GM19238 (cell line): ENCODE measurements around the gene NCS1.

Source experiments
- DNase-seq: peaks from one replicate; pipeline ENCODE4 v3.0.0; 2011; ENCODE audit warnings: low spot score; ENCODE audit not compliant: insufficient read length

Gene NCS1

DNA sequence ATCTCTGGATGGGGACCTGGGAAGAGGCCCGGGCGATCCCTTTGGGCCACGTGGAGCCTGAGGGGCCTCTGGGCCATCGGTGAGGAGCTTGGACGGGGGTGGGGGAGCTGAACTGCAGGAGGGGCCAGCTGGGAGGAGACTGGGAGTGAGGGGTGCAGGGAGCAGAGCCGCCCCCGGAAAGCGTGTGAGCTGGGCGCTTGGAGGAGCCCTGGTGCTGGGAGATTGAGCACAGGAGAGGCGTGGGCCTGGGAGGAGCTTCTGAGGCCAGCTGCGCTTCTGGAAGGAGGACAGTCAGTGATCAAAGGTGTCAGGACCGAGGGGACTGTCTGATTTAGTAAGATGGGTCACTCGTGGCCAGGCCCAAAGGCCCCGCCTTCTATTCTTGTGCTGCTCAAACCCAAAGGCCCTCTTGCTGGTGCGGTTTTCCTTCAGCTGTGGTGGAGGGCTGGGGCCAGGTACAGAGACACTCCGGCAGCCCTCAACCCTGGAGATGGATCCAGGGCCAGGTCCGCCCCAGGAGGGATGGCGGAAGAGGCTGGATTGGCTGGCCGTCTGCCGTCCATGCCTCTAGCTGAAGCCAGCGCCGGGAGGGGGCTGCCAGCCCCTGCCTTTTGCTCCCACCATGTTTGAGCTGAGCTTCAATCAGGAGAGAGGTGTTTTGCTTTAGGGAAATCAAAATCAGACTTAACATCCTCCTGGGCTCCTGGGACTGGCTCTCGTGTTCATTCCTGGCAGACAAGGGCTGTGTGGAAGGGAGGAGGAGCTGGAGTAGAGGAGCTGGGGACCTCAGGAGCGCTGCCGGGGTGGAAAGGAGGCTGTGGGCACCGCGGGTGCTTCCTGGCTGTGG is 21.6 kb downstream of the NCS1 start:
- DNase-seq, result no peak

DNA sequence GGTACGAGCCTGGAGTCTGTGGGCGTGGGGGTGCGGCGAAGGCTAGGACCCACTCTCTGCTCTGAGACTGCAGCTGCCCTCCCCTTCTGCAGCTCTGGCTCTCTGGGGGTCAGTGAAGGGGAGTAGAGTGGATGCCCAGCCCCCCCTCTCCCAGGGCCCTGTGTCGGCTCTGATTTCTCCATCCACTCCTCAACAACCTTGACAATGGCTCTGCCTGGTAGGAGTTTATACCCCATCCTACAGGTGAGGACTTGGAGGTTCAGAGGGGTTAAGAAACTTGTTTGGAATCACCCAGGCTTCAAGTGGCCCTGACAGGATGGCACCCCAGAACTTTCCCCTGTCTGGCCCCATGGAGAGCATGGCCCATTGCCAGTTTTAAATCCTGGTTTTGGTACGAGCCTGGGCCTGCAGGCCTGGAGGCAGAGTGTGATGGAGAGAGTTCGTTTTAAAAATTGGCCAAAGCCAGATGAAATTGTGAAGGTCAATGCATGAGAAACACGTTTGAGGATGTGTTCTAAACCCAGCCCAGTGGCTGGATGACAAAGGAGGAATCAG is 22.3 kb downstream of the NCS1 start:
- DNase-seq, result no peak

DNA sequence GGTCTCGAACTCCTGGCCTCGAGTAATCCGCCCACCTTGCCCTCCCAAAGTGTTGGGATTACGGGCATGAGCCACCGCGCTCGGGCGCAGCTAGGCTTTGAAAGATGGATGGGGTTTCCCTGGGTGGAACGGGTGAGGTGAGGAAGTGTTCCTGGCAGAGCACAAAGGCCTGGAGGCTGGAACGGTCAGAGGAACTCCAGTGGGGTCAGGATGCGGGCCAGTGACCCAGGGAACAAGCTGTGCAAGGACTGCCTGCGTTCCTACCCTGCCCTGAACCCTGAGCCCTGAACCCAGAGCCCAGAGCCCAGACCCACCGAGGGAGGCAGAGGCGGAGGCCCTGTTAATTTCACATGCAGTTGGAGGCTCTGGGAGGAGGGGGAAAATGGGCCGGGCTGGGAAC is 23.4 kb downstream of the NCS1 start:
- no peak for DNase-seq

DNA sequence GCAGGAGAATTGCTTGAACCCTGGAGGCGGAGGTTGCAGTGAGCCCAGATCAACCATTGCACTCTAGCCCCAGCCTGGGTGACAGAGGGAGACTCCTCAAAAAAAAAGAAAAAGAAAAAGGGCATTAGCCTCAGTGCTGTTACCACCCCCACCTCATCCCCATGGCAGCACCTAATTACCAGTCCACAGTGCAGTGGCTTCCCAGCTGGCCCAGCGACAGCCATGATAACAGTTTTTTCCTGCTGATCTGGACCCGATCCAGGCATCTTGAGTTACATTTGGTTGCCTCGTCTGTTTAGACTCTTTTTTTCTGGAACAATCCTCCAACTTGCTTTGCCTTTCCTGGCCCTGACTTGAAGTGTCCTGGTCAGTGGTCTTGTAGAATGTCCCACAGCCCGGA is 24.4 kb downstream of the NCS1 start:
- DNase-seq, result no peak

DNA sequence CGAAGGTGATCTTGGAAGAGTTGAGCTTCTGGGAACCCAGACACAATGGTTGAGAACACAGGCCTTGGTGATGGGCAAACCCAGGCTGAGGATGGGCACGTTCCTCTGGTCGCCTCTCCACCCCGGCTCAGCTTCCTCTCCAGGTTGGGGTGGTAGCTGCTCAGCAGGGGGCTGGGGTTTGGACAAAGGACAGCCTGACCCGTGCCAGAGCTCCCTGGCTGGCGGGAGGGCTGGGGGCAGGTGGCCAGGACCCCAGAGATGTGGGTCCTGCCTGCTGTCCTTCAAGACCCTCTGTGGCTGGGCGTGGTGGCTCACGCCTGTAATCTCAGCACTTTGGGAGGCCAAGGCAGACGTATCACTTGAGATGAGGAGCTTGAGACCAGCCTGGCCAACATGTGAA is 25.2 kb downstream of the NCS1 start:
- no peak for DNase-seq

DNA sequence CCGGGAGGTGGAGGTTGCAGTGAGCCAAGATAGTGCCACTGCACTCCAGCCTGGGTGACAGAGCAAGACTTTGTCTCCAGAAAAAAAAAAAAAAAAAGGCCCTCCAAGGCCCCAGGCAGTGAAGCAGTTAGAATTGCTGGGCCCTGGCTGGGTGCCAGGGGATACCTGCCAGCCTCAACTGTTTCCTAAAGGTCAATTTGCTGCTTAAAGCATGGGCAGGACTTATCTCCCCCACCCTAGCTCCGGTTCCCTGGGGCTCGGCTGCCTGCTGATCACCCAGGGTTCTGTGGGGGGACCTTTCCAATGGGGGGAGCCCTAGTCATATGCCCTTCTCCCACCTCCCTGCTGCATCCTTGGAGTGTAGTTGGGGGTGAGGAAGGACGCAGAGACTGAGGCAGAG is 25.7 kb downstream of the NCS1 start:
- no peak for DNase-seq

DNA sequence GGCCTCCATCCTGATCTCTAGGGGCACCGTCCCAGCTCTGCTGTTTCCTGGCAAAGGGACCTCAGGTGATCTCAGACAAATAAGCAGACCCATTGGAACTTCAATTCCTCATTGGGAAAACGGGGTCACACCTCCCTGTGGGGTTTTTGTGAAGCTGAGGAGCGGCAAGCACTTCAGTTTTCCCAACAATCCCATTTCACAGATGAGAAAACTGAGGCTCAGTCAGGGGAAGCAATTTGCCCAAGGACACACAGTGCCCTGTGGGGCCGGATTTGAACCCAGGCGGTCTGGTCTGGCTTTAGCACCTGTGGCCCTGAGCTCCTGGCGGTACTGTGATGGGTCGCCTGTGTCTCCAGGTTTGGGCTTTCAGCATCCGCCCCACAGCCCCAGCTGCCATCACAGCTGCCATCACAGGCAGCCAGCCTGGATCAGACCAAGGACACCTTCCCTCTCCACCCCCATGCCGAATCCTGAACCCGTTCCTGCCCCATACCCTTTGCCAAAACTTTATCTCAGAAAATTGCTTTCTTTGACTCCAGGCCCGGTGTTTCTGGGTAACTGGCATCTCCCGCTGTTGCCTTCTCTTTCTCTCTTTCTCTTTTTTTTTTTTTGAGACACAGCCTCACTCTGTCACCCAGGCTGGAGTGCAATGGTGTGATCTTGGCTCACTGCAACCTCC is 26.4 kb downstream of the NCS1 start:
- no peak for DNase-seq

DNA sequence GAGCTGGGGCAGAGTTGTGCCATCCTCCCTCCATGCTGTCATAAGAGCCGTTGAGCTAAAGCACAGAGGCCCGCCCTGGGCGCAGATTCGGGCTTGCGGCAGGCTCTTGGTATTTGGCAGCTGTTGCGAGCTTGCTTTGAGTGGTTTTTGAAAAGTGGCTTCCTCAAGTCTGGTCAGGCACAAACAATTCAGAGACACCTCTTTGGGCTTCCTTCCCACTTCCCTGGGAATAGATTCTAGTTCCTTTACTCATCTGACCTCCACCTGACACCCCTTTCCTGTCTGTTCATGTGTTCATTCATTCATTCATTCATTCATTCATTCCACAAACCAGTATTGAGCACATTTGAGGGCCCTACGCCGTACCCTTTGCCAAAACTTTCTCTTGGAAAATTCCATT is 27.4 kb downstream of the NCS1 start:
- DNase-seq, result no peak

DNA sequence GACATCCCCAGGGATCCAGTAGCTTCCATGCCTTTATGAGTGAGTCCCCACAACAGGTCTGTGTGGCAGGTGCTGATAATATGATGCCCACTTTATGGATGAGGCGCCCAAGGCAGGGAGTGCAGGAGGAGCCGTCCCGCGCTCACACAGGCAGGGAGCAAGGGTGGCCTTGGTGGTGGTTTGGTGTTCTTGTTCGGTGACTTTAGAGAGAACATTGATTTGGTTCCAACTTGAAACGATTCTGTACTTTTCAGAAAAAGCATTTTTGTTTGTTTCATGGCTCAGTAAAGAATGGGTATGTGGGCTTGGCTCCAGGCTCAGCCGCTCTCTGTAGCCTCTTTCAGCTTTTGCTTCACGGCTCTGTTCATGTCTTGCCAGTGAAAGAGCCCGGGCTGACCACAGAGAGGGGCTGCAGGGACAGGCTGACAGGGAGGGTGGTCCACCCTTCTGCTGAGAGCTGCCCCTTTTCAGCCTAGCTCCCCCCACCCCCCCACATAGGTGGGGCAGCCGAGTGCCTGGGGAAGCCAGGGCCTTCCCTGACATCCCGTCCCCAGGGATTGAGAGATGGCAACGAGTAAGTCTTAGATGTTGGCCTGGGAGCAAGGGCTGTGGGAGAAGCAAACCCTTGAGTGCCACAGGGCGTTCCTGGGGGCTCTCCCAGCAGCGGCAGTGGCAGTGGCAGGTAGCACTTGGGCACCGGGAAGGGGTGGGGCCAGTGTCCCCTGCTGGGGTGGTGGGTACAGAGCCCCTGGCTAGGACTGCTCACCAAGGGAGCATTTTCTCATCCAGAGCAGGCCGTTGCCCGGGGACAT is 28.0 kb downstream of the NCS1 start:
- DNase-seq, result no peak

DNA sequence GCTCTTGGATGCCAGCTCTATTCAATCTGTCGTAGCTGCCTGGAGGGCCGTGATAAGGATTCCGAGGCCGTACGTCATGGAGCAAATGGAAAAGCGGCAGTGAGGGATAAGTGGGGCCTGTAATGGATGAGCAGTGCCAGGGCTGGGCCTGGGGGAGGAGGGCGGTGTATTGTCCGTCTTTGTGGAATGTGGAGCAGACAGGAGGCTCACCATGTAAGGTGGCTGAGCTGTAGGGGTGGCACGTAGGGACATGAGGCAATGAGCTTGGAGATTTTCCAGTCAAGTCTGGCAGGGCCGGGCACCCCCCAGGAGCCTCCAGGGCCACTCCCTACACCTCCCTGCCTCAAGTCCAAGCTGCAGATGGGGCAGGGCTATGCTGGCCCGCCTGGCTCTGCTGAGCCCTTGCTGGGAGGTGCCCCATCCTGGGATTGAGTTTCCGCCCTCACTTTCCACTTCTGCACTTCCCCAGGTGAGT is 29.2 kb downstream of the NCS1 start:
- no peak for DNase-seq

DNA sequence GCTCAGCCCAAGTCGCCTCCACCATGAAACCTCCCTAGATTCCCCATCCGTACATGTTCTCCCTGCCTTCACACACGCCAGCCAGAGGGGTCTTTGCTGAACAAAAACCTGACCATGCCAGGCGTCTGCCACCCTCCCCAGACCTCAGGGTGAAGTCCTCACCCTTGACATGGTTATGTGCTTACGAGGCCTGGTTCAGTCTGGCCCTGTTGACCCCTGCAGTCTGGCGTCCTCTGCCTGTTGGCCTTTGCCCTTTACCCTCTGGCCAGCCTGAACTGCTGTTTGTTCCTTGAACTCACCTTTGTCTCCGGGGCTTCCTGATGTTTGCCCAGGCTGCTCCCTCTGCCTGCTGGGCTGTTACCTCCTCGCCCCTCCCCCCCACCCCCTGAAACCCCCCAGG is 29.8 kb downstream of the NCS1 start:
- no peak for DNase-seq

DNA sequence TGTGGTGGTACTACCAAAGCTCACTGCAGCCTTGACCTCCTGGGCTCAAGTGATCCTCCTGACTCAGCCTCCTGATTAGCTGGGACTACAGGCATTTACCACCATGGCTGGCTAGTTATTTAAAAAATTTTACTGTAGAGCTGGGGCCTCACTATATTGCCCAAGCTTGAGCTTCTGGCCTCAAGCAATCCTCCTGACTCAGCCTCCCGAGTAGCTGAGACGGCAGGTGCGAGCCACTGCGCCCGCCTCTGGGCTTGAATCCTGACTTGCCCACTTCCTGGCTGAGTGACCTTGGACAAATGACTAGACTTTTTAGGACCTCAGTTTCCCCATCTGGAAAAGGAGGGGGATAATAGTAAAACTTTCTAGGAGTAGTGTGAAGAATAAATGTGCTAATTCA is 32.1 kb downstream of the NCS1 start:
- DNase-seq, result no peak

DNA sequence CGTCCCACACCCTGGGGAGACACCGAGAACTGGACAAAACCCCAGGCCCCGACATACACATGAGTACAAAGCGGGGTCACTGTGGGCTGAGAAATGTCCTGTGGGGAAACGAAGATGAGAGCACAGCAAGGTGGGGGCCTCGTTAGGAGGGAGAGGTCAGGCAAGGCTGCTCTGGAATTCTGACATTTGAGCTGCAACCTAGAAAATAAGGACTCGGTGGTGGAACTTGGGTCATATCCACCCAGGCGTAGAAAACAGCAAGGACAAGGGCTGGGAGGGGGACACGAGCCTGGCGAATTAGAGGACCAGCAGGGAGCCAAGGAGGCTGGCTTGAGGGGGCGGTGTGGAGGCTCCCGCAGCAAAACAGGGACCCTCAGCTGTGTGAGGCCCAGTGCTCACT is 32.8 kb downstream of the NCS1 start:
- DNase-seq, result no peak

DNA sequence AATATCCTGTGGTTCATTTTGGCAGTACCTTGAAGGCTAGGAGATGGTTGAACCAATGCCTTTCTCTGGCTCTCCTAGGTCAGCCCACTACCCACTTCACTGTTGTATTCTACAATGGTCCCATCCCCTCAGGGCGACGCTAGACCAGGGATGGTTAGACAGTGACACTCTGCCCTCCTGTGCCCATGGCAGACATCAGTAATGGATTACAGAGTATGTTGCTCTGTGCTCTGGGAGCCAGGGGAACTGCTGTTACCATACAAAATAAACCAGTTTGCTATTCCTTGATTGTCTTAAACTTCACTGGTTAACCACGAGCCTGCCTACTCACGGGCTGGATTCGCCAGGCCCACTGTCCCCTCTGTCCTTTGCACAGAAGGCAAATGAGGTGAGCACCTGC is 33.7 kb downstream of the NCS1 start:
- DNase-seq, result no peak

DNA sequence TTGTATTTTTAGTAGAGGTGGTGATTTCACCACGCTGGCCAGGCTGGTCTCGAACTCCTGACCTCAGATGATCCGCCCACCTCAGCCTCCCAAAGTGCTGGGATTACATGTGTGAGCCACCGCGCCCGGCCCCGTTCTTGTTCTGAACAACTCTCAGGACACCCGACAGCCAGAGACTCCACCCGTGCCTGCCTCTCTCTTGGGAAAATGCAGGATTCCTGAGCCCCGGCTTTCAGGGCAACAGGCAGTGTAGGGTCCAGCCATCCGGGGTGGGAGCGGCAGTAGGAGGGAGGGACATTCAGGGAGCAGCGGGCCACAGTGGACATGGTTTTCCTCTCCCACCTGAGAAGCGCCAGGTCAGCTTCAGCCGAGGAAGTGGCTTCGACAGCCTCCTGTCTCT is 34.4 kb downstream of the NCS1 start:
- no peak for DNase-seq

DNA sequence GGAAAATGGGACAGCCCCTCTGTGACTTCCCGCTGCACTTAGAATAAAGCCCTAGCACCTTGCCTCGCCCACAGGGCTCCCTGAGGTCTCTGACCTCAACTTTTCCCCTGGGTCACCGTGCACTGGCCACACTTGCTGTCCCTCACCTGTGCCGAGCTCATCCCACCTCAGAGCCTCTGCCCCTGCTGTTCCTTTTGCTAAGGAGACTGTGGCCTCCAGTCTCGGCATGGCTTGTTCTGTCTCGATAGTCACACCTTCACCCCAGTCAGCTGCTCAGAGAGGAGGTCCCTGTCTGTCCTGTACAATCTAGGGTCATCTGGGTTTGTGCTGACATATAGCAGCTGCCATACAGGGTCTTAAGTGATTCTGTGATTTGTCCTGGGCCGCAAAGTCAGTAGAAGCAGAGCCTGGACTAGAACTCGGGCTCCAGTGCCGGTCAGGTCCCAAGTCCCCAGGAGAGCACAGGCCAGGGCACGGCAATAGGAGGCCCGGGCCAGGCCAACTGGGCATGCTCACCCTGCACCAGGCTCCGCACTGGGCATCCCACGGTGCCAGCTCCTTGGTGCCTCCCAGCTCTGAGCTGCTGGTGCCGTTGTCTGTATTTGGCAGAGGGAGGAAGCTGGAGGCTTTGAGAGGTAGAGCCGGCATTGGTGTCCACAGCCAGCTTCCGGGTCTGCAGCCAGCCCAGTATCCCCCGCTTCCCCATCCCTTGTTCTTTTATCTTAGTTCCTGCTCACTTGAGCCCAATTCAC is 35.2 kb downstream of the NCS1 start:
- no peak for DNase-seq

DNA sequence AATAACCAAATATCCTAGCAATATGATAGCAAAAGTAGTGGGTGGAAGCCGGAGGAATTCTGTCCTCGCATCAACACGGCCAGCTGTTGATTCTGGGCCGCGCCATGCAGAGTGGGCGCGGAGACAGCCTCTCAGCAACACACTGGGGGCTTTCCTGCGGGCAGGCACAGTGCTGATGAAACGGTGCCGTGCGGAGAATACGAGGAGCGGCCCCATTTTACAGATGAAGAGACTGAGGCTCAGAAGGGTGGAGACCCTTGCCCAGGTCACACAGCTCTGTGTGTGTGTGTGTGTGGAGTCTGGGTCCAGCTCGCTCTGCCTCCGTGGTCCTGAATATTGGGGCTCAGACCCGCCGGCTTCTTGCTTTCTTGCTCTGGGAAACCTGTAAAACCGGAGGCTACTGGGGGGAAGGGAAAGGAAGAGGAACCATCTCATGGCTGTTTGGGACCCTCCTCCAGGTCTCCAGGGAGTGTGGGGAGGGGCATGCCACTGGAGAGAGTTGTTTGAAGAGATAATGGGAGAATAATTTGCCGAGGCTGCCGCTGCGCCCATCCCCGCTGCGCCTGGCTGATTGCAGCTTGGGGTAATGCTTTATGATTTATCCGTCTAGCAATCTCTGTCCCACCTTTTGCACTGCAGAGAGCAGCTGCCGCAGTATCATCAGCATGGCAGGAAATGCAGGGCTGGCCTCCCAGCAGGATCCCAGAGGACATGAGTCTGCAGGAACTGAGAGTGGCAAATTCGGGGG is 36.6 kb downstream of the NCS1 start:
- no peak for DNase-seq

DNA sequence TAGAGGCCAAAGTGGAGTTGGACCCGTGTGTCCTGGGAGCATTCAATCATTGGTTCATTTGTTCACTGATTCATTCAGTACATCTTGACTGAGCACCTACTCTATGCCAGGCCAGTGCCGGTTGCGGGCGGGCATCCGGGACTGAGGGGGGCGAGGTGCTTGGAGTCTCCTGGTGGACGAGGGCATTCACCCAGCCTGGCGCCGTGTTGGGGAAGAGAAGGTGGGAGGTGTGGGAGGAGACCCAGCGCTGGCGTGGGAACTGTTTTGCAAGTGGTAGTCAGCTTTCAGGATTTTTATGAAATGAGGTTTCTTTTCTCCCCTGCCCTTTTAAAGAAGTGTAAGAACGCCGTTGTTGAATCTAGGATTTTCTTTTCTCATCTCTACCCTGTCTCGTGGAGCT is 37.2 kb downstream of the NCS1 start:
- DNase-seq, result no peak

DNA sequence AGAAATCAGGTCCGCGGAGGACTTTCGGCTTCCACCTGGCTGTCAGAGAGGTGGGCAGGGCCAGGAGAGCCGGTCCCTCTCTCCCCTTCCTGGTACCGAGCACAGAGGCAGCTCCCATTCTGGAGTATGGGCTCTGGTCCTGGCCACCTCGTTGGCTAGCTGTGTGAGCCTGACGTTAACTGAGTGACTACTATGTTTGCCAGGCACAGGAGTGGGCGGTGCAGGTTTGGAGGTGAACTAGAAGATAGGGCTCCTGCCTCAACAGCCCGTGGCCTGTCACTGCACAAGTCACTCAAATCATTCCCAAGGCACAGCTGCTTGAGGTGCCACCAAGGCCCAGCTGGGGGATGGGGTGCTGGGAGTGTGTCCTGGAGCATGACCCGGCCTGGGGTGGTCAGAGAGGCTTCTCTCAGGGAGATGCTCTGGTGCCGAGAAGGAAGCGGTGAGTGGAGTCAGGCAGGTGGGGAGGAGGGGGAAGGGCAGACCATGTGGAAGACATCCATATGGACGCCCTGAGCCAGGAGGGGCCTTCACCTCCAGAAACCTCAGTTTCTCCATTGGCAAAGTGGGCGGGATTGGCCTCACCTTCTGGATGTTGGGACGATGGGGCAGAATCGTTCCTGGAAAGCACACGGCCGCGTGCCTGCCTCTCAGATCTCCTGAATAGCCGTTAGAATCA is 39.5 kb downstream of the NCS1 start:
- no peak for DNase-seq
